ENCODE results near the gene RGPD6.
"Not testable (repeated sequence)": the region's sequence is repeated elsewhere in the genome, so short reads cannot be mapped to it uniquely, and the experiment has no call there.

- not testable (repeated sequence) for TF ChIP-seq CTCF (IDR thresholded peaks at IDR 0.05; ENCODE audit: low read depth, low read length, poor library complexity, severe bottlenecking); EZH2phosphoT487 (IDR thresholded peaks at IDR 0.05; ENCODE audit: borderline replicate concordance, low read length)
Measured at GRCh38 chr2:110591973-110592372, 15.0 kb upstream of the RGPD6 start.

Data from DOHH2 (cell line).